ENCODE data around the gene KLF15. TPM values are rescaled to one million over a fixed set of nuclear protein-coding genes. Genes with fewer than 3 reads are reported as not detected.

Gene KLF15
- total RNA-seq, 2 experiments from 2014 or later, result 0.32 to 0.53 TPM

GRCh38 chr3:126304704-126305103, 52.5 kb downstream of the KLF15 start:
- no peak for ATAC-seq
- H3K27me3 Mint-ChIP-seq, result peaks cover 3% of the 10 kb centered on the region
- CTCF ChIA-PET, result interaction anchor here (0.6 kb wide), 1 partner anchor 59 kb away, joined by 3 read pairs; no protein-coding TSS in a partner anchor
- H3K9me3 Mint-ChIP-seq (ENCODE audit: low read depth), result peaks cover 16% of the 10 kb centered on the region
- POLR2A ChIA-PET, result no interaction called here
- no peaks in the 10 kb centered on the region for H3K4me1 Mint-ChIP-seq
- no peak for DNase-seq
- intact Hi-C loops (cut with DNase I, micrococcal nuclease), result no loop called here
- H3K36me3 Mint-ChIP-seq (ENCODE audit: low read depth), result peaks cover 2% of the 10 kb centered on the region
- H3K27ac Mint-ChIP-seq, result no peak overlapping the region
- no peak overlapping the region for H3K4me3 Mint-ChIP-seq

GRCh38 chr3:126304291-126304690, 52.9 kb downstream of the KLF15 start:
- intact Hi-C loops (cut with DNase I, micrococcal nuclease), result no loop called here
- H3K4me1 Mint-ChIP-seq, result no peaks in the 10 kb centered on the region
- no peak overlapping the region for H3K4me3 Mint-ChIP-seq
- no peak overlapping the region for H3K27ac Mint-ChIP-seq
- no peak for ATAC-seq
- ChIA-PET CTCF (interaction anchor here (0.6 kb wide), 1 partner anchor 59 kb away, joined by 3 read pairs; no protein-coding TSS in a partner anchor), POLR2A (no interaction called here)
- peaks cover 3% of the 10 kb centered on the region for H3K27me3 Mint-ChIP-seq
- DNase-seq, result no peak
- H3K9me3 Mint-ChIP-seq (ENCODE audit: low read depth), result peaks cover 16% of the 10 kb centered on the region
- peaks cover 2% of the 10 kb centered on the region for H3K36me3 Mint-ChIP-seq (ENCODE audit: low read depth)

GRCh38 chr3:126303272-126303671, 53.9 kb downstream of the KLF15 start:
- no peak for ATAC-seq
- CTCF ChIA-PET, result interaction anchor here (0.7 kb wide), 2 partner anchors 9 to 16 kb away, joined by 3 to 4 read pairs; no protein-coding TSS in a partner anchor
- Mint-ChIP-seq H3K27me3 (peaks cover 3% of the 10 kb centered on the region), H3K9me3 (ENCODE audit: low read depth) (peaks cover 16% of the 10 kb centered on the region), H3K4me3 (no peak overlapping the region), H3K36me3 (ENCODE audit: low read depth) (peaks cover 2% of the 10 kb centered on the region), H3K27ac (no peak overlapping the region), H3K4me1 (no peaks in the 10 kb centered on the region)
- intact Hi-C loops (cut with DNase I, micrococcal nuclease), result no loop called here
- POLR2A ChIA-PET, result no interaction called here
- no peak for DNase-seq

DNA sequence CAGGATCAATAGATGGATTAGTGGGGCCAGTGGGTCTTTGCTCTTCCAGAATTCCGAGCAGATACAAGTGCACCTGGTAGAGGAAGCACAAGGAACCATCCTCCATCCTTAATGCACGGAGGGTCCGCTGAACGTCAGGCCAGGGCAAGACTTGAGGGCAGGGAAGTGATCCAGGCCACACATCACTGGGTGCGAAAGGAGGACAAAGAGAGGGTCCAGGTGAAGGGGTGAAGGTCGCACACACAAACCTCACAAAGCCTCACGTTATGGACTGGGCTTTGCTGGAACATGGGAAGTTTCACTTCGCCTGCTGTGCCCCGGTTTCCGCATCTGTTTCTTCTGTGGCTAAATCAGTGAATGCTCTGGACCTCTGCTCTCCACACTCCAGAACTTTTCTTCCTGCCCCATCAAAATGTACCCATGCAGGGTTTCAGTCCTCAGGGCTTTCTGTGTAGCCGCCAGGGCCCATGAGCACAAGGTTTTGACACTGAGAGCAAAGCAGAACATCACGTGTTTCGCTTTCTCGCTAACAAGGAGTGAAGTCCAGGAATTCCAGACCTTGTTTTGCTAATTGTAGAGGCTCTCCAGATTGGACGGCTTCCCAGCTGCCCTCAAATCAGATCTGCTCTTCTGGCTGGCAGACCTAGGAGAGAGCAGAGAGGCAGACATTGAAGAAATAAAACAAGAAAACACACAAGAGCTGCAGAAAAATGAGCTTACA, 56.3 kb downstream of the KLF15 start:
- intact Hi-C loops (cut with DNase I, micrococcal nuclease), result no loop called here
- Mint-ChIP-seq H3K27me3 (peaks cover 3% of the 10 kb centered on the region), H3K27ac (no peak overlapping the region), H3K4me1 (no peaks in the 10 kb centered on the region), H3K9me3 (ENCODE audit: low read depth) (peaks cover 16% of the 10 kb centered on the region), H3K4me3 (no peak overlapping the region), H3K36me3 (ENCODE audit: low read depth) (peaks cover 2% of the 10 kb centered on the region)
- ChIA-PET CTCF (no interaction called here), POLR2A (no interaction called here)
- ATAC-seq (no peak), DNase-seq (no peak)

DNA sequence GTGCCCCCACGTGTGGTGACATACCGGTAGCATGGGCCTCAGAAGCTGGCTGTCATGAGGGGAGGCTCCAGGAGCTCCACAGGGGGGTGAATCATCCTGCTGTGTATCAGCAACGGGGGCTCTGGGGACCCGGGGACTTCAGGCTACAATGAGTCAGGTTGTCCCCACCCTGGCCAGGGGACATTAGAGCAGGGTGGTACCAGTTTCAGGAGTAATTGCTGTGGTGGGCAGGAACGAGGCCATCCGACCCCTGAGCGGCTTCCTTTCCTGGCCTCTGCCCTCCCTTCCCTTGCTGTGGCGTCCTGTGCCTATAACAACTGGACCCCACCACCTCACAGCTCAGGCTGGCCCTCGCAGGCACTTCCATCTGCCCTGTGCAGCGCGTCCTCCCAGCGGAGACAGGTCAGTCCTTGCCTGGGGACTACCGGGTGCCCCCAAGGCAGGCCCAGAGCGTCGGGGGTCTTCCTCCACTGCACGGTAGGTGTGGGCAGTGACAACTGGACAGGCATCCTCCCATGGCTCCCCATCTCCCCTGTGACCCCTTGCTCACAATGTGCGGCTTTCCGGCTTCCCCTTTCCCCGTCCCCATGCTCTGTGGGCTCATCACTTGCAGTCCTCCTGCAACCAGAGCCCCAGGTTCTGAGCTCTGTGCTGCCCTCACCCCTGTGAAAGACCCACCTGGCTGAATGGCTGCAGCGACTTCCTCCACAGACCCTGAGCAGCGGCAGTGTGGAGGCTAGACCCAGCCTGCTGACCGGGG, 57.0 kb downstream of the KLF15 start:
- H3K36me3 Mint-ChIP-seq (ENCODE audit: low read depth), result peaks cover 2% of the 10 kb centered on the region
- no peak overlapping the region for H3K27ac Mint-ChIP-seq
- POLR2A ChIA-PET, result no interaction called here
- H3K27me3 Mint-ChIP-seq, result peaks cover 3% of the 10 kb centered on the region
- CTCF ChIA-PET, result no interaction called here
- intact Hi-C loops (cut with DNase I, micrococcal nuclease), result no loop called here
- DNase-seq, result no peak
- no peak overlapping the region for H3K4me3 Mint-ChIP-seq
- no peaks in the 10 kb centered on the region for H3K4me1 Mint-ChIP-seq
- ATAC-seq, result no peak
- H3K9me3 Mint-ChIP-seq (ENCODE audit: low read depth), result peaks cover 14% of the 10 kb centered on the region

GRCh38 chr3:126295407-126295939, 61.7 kb downstream of the KLF15 start:
- peaks cover 17% of the 10 kb centered on the region for H3K27me3 Mint-ChIP-seq
- no peak for DNase-seq
- H3K27ac Mint-ChIP-seq, result no peak overlapping the region
- no peaks in the 10 kb centered on the region for H3K36me3 Mint-ChIP-seq (ENCODE audit: low read depth)
- no peak overlapping the region for H3K4me3 Mint-ChIP-seq
- H3K4me1 Mint-ChIP-seq, result no peaks in the 10 kb centered on the region
- POLR2A ChIA-PET, result no interaction called here
- H3K9me3 Mint-ChIP-seq (ENCODE audit: low read depth), result no peaks in the 10 kb centered on the region
- no peak for ATAC-seq
- CTCF ChIA-PET, result no interaction called here
- intact Hi-C loops (cut with DNase I, micrococcal nuclease), result no loop called here

DNA sequence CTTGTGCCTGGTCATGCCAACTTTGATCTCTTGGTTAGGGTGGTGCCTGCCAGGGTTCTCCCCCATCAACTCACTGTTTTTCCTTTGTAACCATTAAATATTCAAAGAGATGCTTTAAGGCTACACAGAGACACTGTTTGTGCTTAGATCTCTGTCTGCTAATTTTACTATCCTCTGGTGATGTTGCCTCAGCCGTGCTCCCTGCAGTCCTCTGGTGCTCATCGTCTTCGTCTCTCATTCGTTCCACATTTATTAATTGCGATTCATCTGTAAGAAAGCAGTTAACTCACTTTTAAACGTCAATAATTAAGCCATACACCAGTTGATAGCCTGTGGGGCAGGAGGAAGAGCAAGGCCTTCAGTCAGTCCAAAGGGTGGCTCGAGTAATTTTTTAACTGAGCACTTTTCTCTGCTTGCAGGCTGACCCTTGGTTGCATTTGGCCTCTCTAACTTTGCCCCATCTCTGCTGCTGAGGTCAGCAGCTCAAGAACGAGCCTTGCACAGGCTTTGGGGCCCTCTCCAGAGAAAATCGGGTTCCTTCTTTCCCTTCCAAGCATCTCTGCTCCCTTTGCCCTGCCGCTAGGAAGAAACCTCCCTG, 62.9 kb downstream of the KLF15 start:
- Mint-ChIP-seq H3K27me3 (peaks cover 28% of the 10 kb centered on the region), H3K9me3 (ENCODE audit: low read depth) (no peaks in the 10 kb centered on the region), H3K36me3 (ENCODE audit: low read depth) (no peaks in the 10 kb centered on the region), H3K27ac (no peak overlapping the region), H3K4me1 (no peaks in the 10 kb centered on the region), H3K4me3 (no peak overlapping the region)
- POLR2A ChIA-PET, result no interaction called here
- CTCF ChIA-PET, result no interaction called here
- ATAC-seq (no peak), DNase-seq (no peak)
- intact Hi-C loops (cut with DNase I, micrococcal nuclease), result no loop called here

GRCh38 chr3:126293370-126294082, 63.7 kb downstream of the KLF15 start:
- CTCF ChIA-PET, result no interaction called here
- Mint-ChIP-seq H3K4me3 (no peak overlapping the region), H3K27me3 (peaks cover 34% of the 10 kb centered on the region), H3K4me1 (no peaks in the 10 kb centered on the region), H3K36me3 (ENCODE audit: low read depth) (no peaks in the 10 kb centered on the region), H3K27ac (no peak overlapping the region), H3K9me3 (ENCODE audit: low read depth) (no peaks in the 10 kb centered on the region)
- DNase-seq (no peak), ATAC-seq (no peak)
- intact Hi-C loops (cut with DNase I, micrococcal nuclease), result no loop called here
- POLR2A ChIA-PET, result no interaction called here

Other genes starting within 250 kb of the KLF15 start
- under 1 TPM; 0.05 to 0.18 TPM for gene ALDH1L1, start 176.8 kb downstream of the KLF15 start, total RNA-seq
- gene CFAP100, start 37.5 kb upstream of the KLF15 start, total RNA-seq, result not detected
- 10 to 100 TPM; 21.6 to 23.1 TPM for gene ZXDC, start 118.5 kb upstream of the KLF15 start, total RNA-seq
- gene UROC1, start 160.4 kb upstream of the KLF15 start, total RNA-seq, result not detected
- gene CHST13, start 166.7 kb upstream of the KLF15 start, total RNA-seq, result not detected
- gene C3orf22, start 201.5 kb upstream of the KLF15 start, total RNA-seq, result not detected